ENCODE data around the gene CLIP4.

Gene CLIP4

GRCh38 chr2:29189052-29189451 lies 73.8 kb downstream of the CLIP4 start:
- no peak for DNase-seq (ENCODE audit: low read depth)

- no peak for DNase-seq (ENCODE audit: low read depth)
Measured at GRCh38 chr2:29191817-29192216, 76.6 kb downstream of the CLIP4 start.

- peak; percentile 23 for DNase-seq (ENCODE audit: low read depth)
Measured at GRCh38 chr2:29192526-29192925, 77.3 kb downstream of the CLIP4 start.

- no peak for DNase-seq (ENCODE audit: low read depth)
Measured at GRCh38 chr2:29193111-29193510, 77.9 kb downstream of the CLIP4 start.

- no peak for DNase-seq (ENCODE audit: low read depth)
Measured at GRCh38 chr2:29193681-29194080, 78.5 kb downstream of the CLIP4 start.

- DNase-seq (ENCODE audit: low read depth), result no peak
Measured at GRCh38 chr2:29195796-29196195, 80.6 kb downstream of the CLIP4 start.

GRCh38 chr2:29196792-29197788 lies 81.9 kb downstream of the CLIP4 start:
- DNase-seq (ENCODE audit: low read depth), result peak; percentile 31

- DNase-seq (ENCODE audit: low read depth), result no peak
Measured at GRCh38 chr2:29201979-29202378, 86.8 kb downstream of the CLIP4 start.

- DNase-seq (ENCODE audit: low read depth), result no peak
Measured at GRCh38 chr2:29202819-29203495, 87.7 kb downstream of the CLIP4 start.

- no peak for DNase-seq (ENCODE audit: low read depth)
Measured at GRCh38 chr2:29206941-29207340, 91.7 kb downstream of the CLIP4 start.

- no peak for DNase-seq (ENCODE audit: low read depth)
Measured at GRCh38 chr2:29207352-29208148, 92.3 kb downstream of the CLIP4 start.

GRCh38 chr2:29209551-29209950 lies 94.3 kb downstream of the CLIP4 start:
- DNase-seq (ENCODE audit: low read depth), result no peak

GRCh38 chr2:29212009-29212408 lies 96.8 kb downstream of the CLIP4 start:
- no peak for DNase-seq (ENCODE audit: low read depth)

- DNase-seq (ENCODE audit: low read depth), result no peak
Measured at GRCh38 chr2:29213888-29214291, 98.7 kb downstream of the CLIP4 start.

GRCh38 chr2:29215073-29215472 lies 99.9 kb downstream of the CLIP4 start:
- DNase-seq (ENCODE audit: low read depth), result no peak

GRCh38 chr2:29215739-29216608 lies 100.8 kb downstream of the CLIP4 start:
- no peak for DNase-seq (ENCODE audit: low read depth)

- no peak for DNase-seq (ENCODE audit: low read depth)
Measured at GRCh38 chr2:29216609-29216909, 101.3 kb downstream of the CLIP4 start.

GRCh38 chr2:29218071-29218470 lies 102.9 kb downstream of the CLIP4 start:
- no peak for DNase-seq (ENCODE audit: low read depth)

GRCh38 chr2:29218550-29219125 lies 103.4 kb downstream of the CLIP4 start:
- DNase-seq (ENCODE audit: low read depth), result no peak

- no peak for DNase-seq (ENCODE audit: low read depth)
Measured at GRCh38 chr2:29219374-29219773, 104.2 kb downstream of the CLIP4 start.
